KBM-7 (cell line): ENCODE data around the gene RCCD1.
"Not testable (repeated sequence)": the region's sequence is repeated elsewhere in the genome, so short reads cannot be mapped to it uniquely, and the experiment has no call there.

Experiments used
- DNase-seq: peaks from one replicate; pipeline ENCODE4 v3.0.0-alpha.2; 2015
- in situ Hi-C: fragments of 300-500 bp; cut with MboI; formaldehyde crosslinking; loops from 2 replicates; pipeline ENCODE4 v1.14.3; 2020; ENCODE audit warnings: low sequenced_read_pairs, low pct_unique_long_range_greater_than_20kb, mixed read lengths

RCCD1 gene

GRCh38 chr15:90916461-90916860, 38.2 kb upstream of the RCCD1 start:
- in situ Hi-C loops: no loop called here

GRCh38 chr15:90917569-90917968, 37.1 kb upstream of the RCCD1 start:
- DNase-seq: no peak
- in situ Hi-C loops: no loop called here

More at GRCh38 chr15:90916461-90916860, 38.2 kb upstream of the RCCD1 start:
- no peak for DNase-seq

GRCh38 chr15:90918034-90918788, 36.5 kb upstream of the RCCD1 start:
- in situ Hi-C loops: no loop called here
- DNase-seq: no peak

- DNase-seq: no peak
- in situ Hi-C loops: no loop called here
Observed at GRCh38 chr15:90918835-90919234, 35.8 kb upstream of the RCCD1 start.

GRCh38 chr15:90921887-90922286, 32.8 kb upstream of the RCCD1 start:
- DNase-seq: no peak
- in situ Hi-C loops: no loop called here

GRCh38 chr15:90922712-90923322, 31.9 kb upstream of the RCCD1 start:
- DNase-seq, in situ Hi-C loops: not testable (repeated sequence)

GRCh38 chr15:90924375-90924774, 30.3 kb upstream of the RCCD1 start:
- in situ Hi-C loops: no loop called here
- DNase-seq: no peak

- in situ Hi-C loops: not testable (repeated sequence)
Observed at GRCh38 chr15:90926766-90927165, 27.9 kb upstream of the RCCD1 start.

GRCh38 chr15:90928106-90928505, 26.6 kb upstream of the RCCD1 start:
- peak; percentile 8 for DNase-seq
- in situ Hi-C loops: not testable (repeated sequence)

More at GRCh38 chr15:90926766-90927165, 27.9 kb upstream of the RCCD1 start:
- DNase-seq: not testable (repeated sequence)

GRCh38 chr15:90929246-90930019, 25.3 kb upstream of the RCCD1 start:
- DNase-seq: no peak
- in situ Hi-C loops: no loop called here

- in situ Hi-C loops: no loop called here
- DNase-seq: no peak
Observed at GRCh38 chr15:90930861-90931574, 23.7 kb upstream of the RCCD1 start.

GRCh38 chr15:90931575-90931827, 23.2 kb upstream of the RCCD1 start:
- no peak for DNase-seq
- in situ Hi-C loops: no loop called here

GRCh38 chr15:90931828-90932659, 22.6 kb upstream of the RCCD1 start, which contains the start of gene HDDC3:
TSS of gene HDDC3 (minus strand) at chr15:90932549. CDS start at chr15:90932540, 9 bp downstream.
- in situ Hi-C loops: no loop called here
- DNase-seq: peak; percentile 90

GRCh38 chr15:90932660-90932991, 22.1 kb upstream of the RCCD1 start:
- in situ Hi-C loops: no loop called here
- DNase-seq: no peak

GRCh38 chr15:90933301-90933700, 21.4 kb upstream of the RCCD1 start:
- in situ Hi-C loops: no loop called here
- DNase-seq: no peak

- in situ Hi-C loops: no loop called here
- DNase-seq: peak; percentile 89
Observed at GRCh38 chr15:90934256-90934948, 20.3 kb upstream of the RCCD1 start.

- in situ Hi-C loops: no loop called here
- peak; percentile 92 for DNase-seq
Observed at GRCh38 chr15:90934949-90935751, 19.5 kb upstream of the RCCD1 start, which contains the start of gene UNC45A. TSS of gene UNC45A (plus strand) at chr15:90935285. CDS start at chr15:90935325, 40 bp downstream.
